HepG2 (cell line): Measurements from ENCODE around the gene NFS1. TPM values are rescaled to one million over a fixed set of nuclear protein-coding genes. Genes with fewer than 3 reads are reported as not detected.
A peak's percentile ranks its signal among the peaks of the same experiment; 100 is the strongest.

Experiments used
- CHCHD3 ChIP-seq: sonication (generic); formaldehyde crosslinking; IDR thresholded peaks from 2 replicates; pipeline ENCODE4 v1.8.0; 2022; ENCODE audit warnings: mild to moderate bottlenecking, missing genetic modification reagents, moderate library complexity
- E2F5 ChIP-seq: sonication (generic); formaldehyde crosslinking; conservative IDR thresholded peaks from 2 replicates; pipeline ENCODE4 v1.4.0; 2020; ENCODE audit warnings: missing genetic modification reagents
- FLYWCH1 ChIP-seq: sonication (generic); formaldehyde crosslinking; IDR thresholded peaks from 2 replicates; pipeline ENCODE4 v1.8.1; 2023; ENCODE audit warnings: mild to moderate bottlenecking, missing genetic modification reagents
- HDAC1 ChIP-seq: sonication (generic); formaldehyde crosslinking; IDR thresholded peaks from 2 replicates; pipeline ENCODE4 v1.5.1; 2020; ENCODE audit warnings: mild to moderate bottlenecking, missing genetic modification reagents
- HNF4A ChIP-seq: sonication (generic); formaldehyde crosslinking; IDR thresholded peaks from 2 replicates; pipeline ENCODE4 v1.4.0; 2020; ENCODE audit warnings: missing genetic modification reagents
- KLF16 ChIP-seq, 2 experiments: sonication (generic) in 1 of 2; formaldehyde crosslinking in 1 of 2; IDR thresholded peaks; 2 replicates each; pipeline versions ENCODE4 v1.6.1 to v1.8.0; 2016 to 2023; ENCODE audit warnings: missing genetic modification reagents in 2 of 2, missing compliant biosample characterization in 1 of 2
- MBNL3 ChIP-seq: fragments of 250-450 bp; sonication (Bioruptor Pico); conservative IDR thresholded peaks from 2 replicates; pipeline ENCODE4 v1.8.0; 2022; ENCODE audit warnings: mild to moderate bottlenecking, inconsistent platforms
- NFIC ChIP-seq: IDR thresholded peaks from 2 replicates; pipeline ENCODE4 v1.6.1; 2012; ENCODE audit warnings: mild to moderate bottlenecking, low read length, inconsistent platforms
- PITX1 ChIP-seq: sonication (generic); formaldehyde crosslinking; IDR thresholded peaks from 2 replicates; pipeline ENCODE4 v1.5.1; 2020; ENCODE audit warnings: mild to moderate bottlenecking, missing genetic modification reagents
- PRMT3 ChIP-seq: sonication (generic); formaldehyde crosslinking; IDR thresholded peaks from 2 replicates; pipeline ENCODE4 v1.8.1; 2022; ENCODE audit warnings: low read depth, mild to moderate bottlenecking, moderate library complexity, missing genetic modification reagents, borderline replicate concordance
- RAD21 ChIP-seq: fragments of 450-650 bp; formaldehyde crosslinking; IDR thresholded peaks from 2 replicates; pipeline ENCODE4 v1.5.0; 2020; ENCODE audit warnings: mild to moderate bottlenecking
- SIX1 ChIP-seq: sonication (generic); formaldehyde crosslinking; IDR thresholded peaks from 2 replicates; pipeline ENCODE4 v1.4.0; 2020; ENCODE audit warnings: missing genetic modification reagents, borderline replicate concordance
- SMARCE1 ChIP-seq: fragments of 450-650 bp; IDR thresholded peaks from 2 replicates; pipeline ENCODE4 v1.6.1; 2017; ENCODE audit warnings: borderline replicate concordance
- TBX2 ChIP-seq: sonication (generic); formaldehyde crosslinking; IDR thresholded peaks from 2 replicates; pipeline ENCODE4 v1.5.0; 2020; ENCODE audit warnings: missing genetic modification reagents, mild to moderate bottlenecking, borderline replicate concordance
- ZNF296 ChIP-seq: sonication (generic); formaldehyde crosslinking; conservative IDR thresholded peaks from 2 replicates; pipeline ENCODE4 v1.5.0; 2020; ENCODE audit warnings: mild to moderate bottlenecking, missing genetic modification reagents
- ZNF460 ChIP-seq: sonication (generic); formaldehyde crosslinking; IDR thresholded peaks from 2 replicates; pipeline ENCODE4 v1.5.1; 2020; ENCODE audit warnings: missing genetic modification reagents, mild to moderate bottlenecking, borderline replicate concordance
- ZNF468 ChIP-seq: sonication (generic); formaldehyde crosslinking; IDR thresholded peaks from 2 replicates; pipeline ENCODE4 v1.8.0; 2022; ENCODE audit warnings: mild to moderate bottlenecking, moderate library complexity, missing genetic modification reagents
- ZNF503 ChIP-seq: sonication (generic); formaldehyde crosslinking; IDR thresholded peaks from 2 replicates; pipeline ENCODE4 v1.4.0; 2020; ENCODE audit warnings: missing genetic modification reagents
- ZNF644 ChIP-seq: IDR thresholded peaks from 2 replicates; pipeline ENCODE4 v1.6.1; 2016; ENCODE audit warnings: low read depth
- ZNF75D ChIP-seq: sonication (generic); formaldehyde crosslinking; IDR thresholded peaks from 2 replicates; pipeline ENCODE4 v1.8.1; 2023; ENCODE audit warnings: missing genetic modification reagents, mild to moderate bottlenecking, borderline replicate concordance
- ZNF768 ChIP-seq: sonication (generic); formaldehyde crosslinking; IDR thresholded peaks from 2 replicates; pipeline ENCODE4 v1.4.0; 2020; ENCODE audit warnings: missing genetic modification reagents
- polyA plus RNA-seq, 8 experiments: library from polyadenylated mRNA; depleted of rRNA in 3 of 8; stranded (reverse) in 7 of 8; unstranded in 1 of 8; fragments of >200 nt; fragmentation: Illumina TruSeq in 4 of 8; extraction: Trizol in 4 of 8; gene quantifications; 2 replicates each; pipeline versions ENCODE4 v1.2.1 to v1.2.3, GENCODE V29; 2011 to 2016; ENCODE audit warnings: low read depth in 4 of 8, missing spikeins in 1 of 8, mixed read lengths in 1 of 8; ENCODE audit not compliant: insufficient read depth in 1 of 8
- total RNA-seq, 5 experiments: library from RNA; depleted of rRNA; stranded (reverse); fragments of >200 nt; fragmentation: Illumina TruSeq; extraction: Trizol; gene quantifications; 2 replicates each; pipeline ENCODE4 v1.2.3, GENCODE V29; 2016; ENCODE audit warnings: low read depth in 1 of 5
- TF ChIP-seq, protein P1 (sequence below): sonication (generic); formaldehyde crosslinking; IDR thresholded peaks from 2 replicates; pipeline ENCODE4 v1.8.1; 2022; ENCODE audit warnings: low read depth, mild to moderate bottlenecking, missing genetic modification reagents
- TF ChIP-seq, protein P2 (sequence below): sonication (generic); formaldehyde crosslinking; IDR thresholded peaks from 2 replicates; pipeline ENCODE4 v1.9.0; 2022; ENCODE audit warnings: missing genetic modification reagents, mild to moderate bottlenecking, borderline replicate concordance

NFS1 gene
- total and polyA plus RNA-seq, 2 of the 13 experiments (the other 11 are each of a cell fraction or from before 2014, with no cell fraction given): 65.9 to 88.1 TPM

DNA sequence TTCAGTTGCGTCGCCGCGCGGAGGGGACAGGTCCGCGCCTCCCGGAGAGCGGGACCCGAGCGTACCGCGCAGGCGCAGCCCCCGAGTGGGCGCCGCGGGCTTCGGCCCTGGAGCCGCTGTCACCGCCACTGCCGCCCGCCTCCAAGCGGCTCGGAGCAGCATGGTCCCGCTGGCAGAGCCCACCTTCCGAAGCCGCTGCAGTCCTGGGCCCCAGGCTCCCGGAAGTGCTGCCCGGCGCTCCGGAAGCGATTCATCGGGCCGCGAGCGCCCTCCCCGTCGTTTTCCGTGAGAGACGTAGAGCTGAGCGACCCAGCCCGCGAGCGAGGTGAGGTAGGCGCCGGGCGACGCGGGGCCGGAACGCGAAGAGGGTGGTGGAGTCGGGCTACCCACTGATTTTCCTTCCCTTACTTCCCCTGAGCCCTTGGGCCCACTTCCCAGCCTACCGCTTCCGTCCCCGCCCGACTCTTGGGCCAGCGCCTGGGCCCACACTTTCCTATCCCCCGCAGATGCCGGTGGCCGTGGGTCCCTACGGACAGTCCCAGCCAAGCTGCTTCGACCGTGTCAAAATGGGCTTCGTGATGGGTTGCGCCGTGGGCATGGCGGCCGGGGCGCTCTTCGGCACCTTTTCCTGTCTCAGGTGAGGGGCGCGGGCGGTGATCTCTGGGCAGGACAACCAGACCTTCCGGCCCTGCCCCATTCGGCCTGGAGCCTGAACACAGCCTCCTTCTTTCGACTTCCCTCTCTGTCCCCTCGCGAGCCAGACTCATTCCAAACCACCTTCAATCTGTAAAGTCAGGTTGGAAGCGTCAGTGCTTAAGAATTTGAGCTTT is at the start of gene NFS1, which contains the start of gene ROMO1 (continued):
- TF ChIP-seq ZNF460 (CRISPR knock-in tag): peak; percentile 52; the same call in 1 of the 2 replicates
- peak; percentile 99 for TF ChIP-seq HDAC1 (CRISPR knock-in tag)
- no peak; the same call in 1 of the 2 replicates for TF ChIP-seq HNF4A
- TF ChIP-seq, protein P1, sequence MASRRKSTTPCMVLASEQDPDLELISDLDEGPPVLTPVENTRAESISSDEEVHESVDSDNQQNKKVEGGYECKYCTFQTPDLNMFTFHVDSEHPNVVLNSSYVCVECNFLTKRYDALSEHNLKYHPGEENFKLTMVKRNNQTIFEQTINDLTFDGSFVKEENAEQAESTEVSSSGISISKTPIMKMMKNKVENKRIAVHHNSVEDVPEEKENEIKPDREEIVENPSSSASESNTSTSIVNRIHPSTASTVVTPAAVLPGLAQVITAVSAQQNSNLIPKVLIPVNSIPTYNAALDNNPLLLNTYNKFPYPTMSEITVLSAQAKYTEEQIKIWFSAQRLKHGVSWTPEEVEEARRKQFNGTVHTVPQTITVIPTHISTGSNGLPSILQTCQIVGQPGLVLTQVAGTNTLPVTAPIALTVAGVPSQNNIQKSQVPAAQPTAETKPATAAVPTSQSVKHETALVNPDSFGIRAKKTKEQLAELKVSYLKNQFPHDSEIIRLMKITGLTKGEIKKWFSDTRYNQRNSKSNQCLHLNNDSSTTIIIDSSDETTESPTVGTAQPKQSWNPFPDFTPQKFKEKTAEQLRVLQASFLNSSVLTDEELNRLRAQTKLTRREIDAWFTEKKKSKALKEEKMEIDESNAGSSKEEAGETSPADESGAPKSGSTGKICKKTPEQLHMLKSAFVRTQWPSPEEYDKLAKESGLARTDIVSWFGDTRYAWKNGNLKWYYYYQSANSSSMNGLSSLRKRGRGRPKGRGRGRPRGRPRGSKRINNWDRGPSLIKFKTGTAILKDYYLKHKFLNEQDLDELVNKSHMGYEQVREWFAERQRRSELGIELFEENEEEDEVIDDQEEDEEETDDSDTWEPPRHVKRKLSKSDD (CRISPR knock-in tag): peak; percentile 92
- TF ChIP-seq FLYWCH1: no peak; the same call in 1 of the 2 replicates
- TF ChIP-seq, protein P2, sequence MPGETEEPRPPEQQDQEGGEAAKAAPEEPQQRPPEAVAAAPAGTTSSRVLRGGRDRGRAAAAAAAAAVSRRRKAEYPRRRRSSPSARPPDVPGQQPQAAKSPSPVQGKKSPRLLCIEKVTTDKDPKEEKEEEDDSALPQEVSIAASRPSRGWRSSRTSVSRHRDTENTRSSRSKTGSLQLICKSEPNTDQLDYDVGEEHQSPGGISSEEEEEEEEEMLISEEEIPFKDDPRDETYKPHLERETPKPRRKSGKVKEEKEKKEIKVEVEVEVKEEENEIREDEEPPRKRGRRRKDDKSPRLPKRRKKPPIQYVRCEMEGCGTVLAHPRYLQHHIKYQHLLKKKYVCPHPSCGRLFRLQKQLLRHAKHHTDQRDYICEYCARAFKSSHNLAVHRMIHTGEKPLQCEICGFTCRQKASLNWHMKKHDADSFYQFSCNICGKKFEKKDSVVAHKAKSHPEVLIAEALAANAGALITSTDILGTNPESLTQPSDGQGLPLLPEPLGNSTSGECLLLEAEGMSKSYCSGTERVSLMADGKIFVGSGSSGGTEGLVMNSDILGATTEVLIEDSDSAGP (CRISPR knock-in tag): peak; percentile 99
- peak; percentile 88 for TF ChIP-seq PITX1 (CRISPR knock-in tag)
- TF ChIP-seq SMARCE1: no peak
- TF ChIP-seq ZNF768: peak; percentile 83
- no peak for TF ChIP-seq NFIC
- TF ChIP-seq CHCHD3 (CRISPR knock-in tag): peak; percentile 98; the same call in 1 of the 2 replicates
- TF ChIP-seq ZNF296 (CRISPR knock-in tag): peak; percentile 94
- peak; percentile 57 to 98; a peak in 2 of 4 replicates for TF ChIP-seq KLF16 (CRISPR knock-in tag; IDR thresholded peaks at IDR 0.05)
- no peak; the same call in 1 of the 2 replicates for TF ChIP-seq ZNF644 (CRISPR knock-in tag)
- TF ChIP-seq SIX1: peak; percentile 86
- no peak for TF ChIP-seq ZNF75D (CRISPR knock-in tag)
- peak; percentile 96 for TF ChIP-seq RAD21
- no peak for TF ChIP-seq MBNL3
- TF ChIP-seq ZNF468 (CRISPR knock-in tag): peak; percentile 95; the same call in 1 of the 2 replicates
- peak; percentile 97 for TF ChIP-seq PRMT3 (CRISPR knock-in tag)
- TF ChIP-seq ZNF503 (CRISPR knock-in tag): peak; percentile 88
- peak; percentile 98 for TF ChIP-seq TBX2 (CRISPR knock-in tag)
- TF ChIP-seq E2F5 (CRISPR knock-in tag): peak; percentile 84
